Endothelial cell of umbilical vein (primary cell): ENCODE measurements around the gene ZNF490. TPM values are rescaled to one million over a fixed set of nuclear protein-coding genes. Genes with fewer than 3 reads are reported as not detected.

Experiments
- BruUV-seq: library from RNA; stranded (reverse); fragments of 400-500 nt; replicated peaks from 2 replicates; lab custom pipeline; 2021; lab: Mats Ljungman, UMichigan
- CTCF ChIA-PET: fragments of 300-600, 350-600 bp; sonication (Branson Sonifier 250); formaldehyde crosslinking; loops from one replicate; lab custom pipeline; 2021; ENCODE audit warnings: antibody characterized with exemption, inconsistent platforms; lab: Charles Lee
- POLR2A ChIA-PET: fragments of 300-600, 350-600 bp; sonication (Branson Sonifier 250); formaldehyde crosslinking; loops from one replicate; lab custom pipeline; 2021; ENCODE audit warnings: antibody characterized with exemption, inconsistent platforms; lab: Charles Lee
- DNase-seq: peaks from one replicate; pipeline ENCODE4 v3.0.0-alpha.2; 2011; ENCODE audit warnings: low read depth, low spot score
- FAIRE-seq: peaks from 2 replicates; lab custom pipeline; 2011; peaks lifted over from hg19 to GRCh38; lab: Jason Lieb, UNC
- H2AFZ ChIP-seq: 2 replicates; pipeline ENCODE4 v1.6.0; 2012; ENCODE audit warnings: low read depth, low read length, control low read depth, inconsistent platforms
- H3K27ac ChIP-seq: 2 replicates; pipeline ENCODE4 v1.5.1; 2011; ENCODE audit warnings: low read depth, mild to moderate bottlenecking, control low read depth, low read length, moderate library complexity; ENCODE audit not compliant: insufficient read depth
- H3K27me3 ChIP-seq, 2 experiments: 2 replicates each; pipeline versions ENCODE4 v1.6.0 to v1.6.1; 2011; ENCODE audit warnings: low read length in 2 of 2, mixed read lengths in 1 of 2; ENCODE audit not compliant: control insufficient read depth in 2 of 2, insufficient read depth in 2 of 2
- H3K36me3 ChIP-seq, 2 experiments: 2 replicates in 1 of 2; 3 replicates in 1 of 2; pipeline ENCODE4 v1.5.1; 2011; ENCODE audit warnings: low read length in 2 of 2, mild to moderate bottlenecking in 1 of 2, moderate library complexity in 1 of 2; ENCODE audit not compliant: control insufficient read depth in 2 of 2, insufficient read depth in 2 of 2; ENCODE audit errors: extremely low read depth in 1 of 2
- H3K4me1 ChIP-seq: 3 replicates; pipeline ENCODE4 v1.5.1; 2011; ENCODE audit warnings: mild to moderate bottlenecking, low read length; ENCODE audit not compliant: control insufficient read depth, insufficient read depth; ENCODE audit errors: extremely low read depth
- H3K4me2 ChIP-seq: 2 replicates; pipeline ENCODE4 v1.6.1; 2011; ENCODE audit warnings: low read length, control low read depth, mixed read lengths; ENCODE audit not compliant: insufficient read depth
- H3K4me3 ChIP-seq, 3 experiments: fragments of 200-600 bp in 1 of 3; sonication (generic), shearing (Covaris generic) in 1 of 3; replicated peaks in 1 of 3; 2 replicates each; pipeline ENCODE4 v1.5.1; 2011 to 2016; ENCODE audit warnings: control low read depth in 3 of 3, low read length in 3 of 3, mild to moderate bottlenecking in 2 of 3, inconsistent platforms in 1 of 3, low read depth in 1 of 3, moderate library complexity in 1 of 3; ENCODE audit not compliant: insufficient read depth in 1 of 3
- H3K79me2 ChIP-seq: 2 replicates; pipeline ENCODE4 v1.6.0; 2012; ENCODE audit warnings: low read length, inconsistent platforms; ENCODE audit not compliant: control insufficient read depth, insufficient read depth
- H3K9ac ChIP-seq: replicated peaks from 2 replicates; pipeline ENCODE3; 2011; ENCODE audit warnings: low read length, control low read depth; ENCODE audit not compliant: insufficient read depth; ENCODE audit errors: extremely low read depth
- H3K9me1 ChIP-seq: replicated peaks from 3 replicates; pipeline ENCODE4 v1.6.0; 2011; ENCODE audit warnings: mild to moderate bottlenecking, low read length; ENCODE audit not compliant: control insufficient read depth, insufficient read depth; ENCODE audit errors: extremely low read depth
- H3K9me3 ChIP-seq: replicated peaks from 2 replicates; pipeline ENCODE4 v1.5.1; 2012; ENCODE audit warnings: low read length, inconsistent platforms; ENCODE audit not compliant: control insufficient read depth, insufficient read depth
- H4K20me1 ChIP-seq: replicated peaks from 2 replicates; pipeline ENCODE3; 2011; ENCODE audit warnings: mild to moderate bottlenecking, low read length; ENCODE audit not compliant: control insufficient read depth, insufficient read depth; ENCODE audit errors: extremely low read depth
- EZH2 ChIP-seq: IDR thresholded peaks from 2 replicates; pipeline ENCODE4 v1.6.1; 2012; ENCODE audit warnings: borderline replicate concordance, low read depth, mild to moderate bottlenecking, moderate library complexity, low read length, inconsistent platforms; ENCODE audit not compliant: severe bottlenecking
- FOS ChIP-seq: IDR thresholded peaks from 2 replicates; pipeline ENCODE4 v1.6.1; 2011; ENCODE audit warnings: mild to moderate bottlenecking, low read length, moderate library complexity, borderline replicate concordance; ENCODE audit not compliant: insufficient read depth
- GATA2 ChIP-seq: IDR thresholded peaks from 2 replicates; pipeline ENCODE4 v1.7.0; 2011; ENCODE audit warnings: low read depth, mild to moderate bottlenecking, moderate library complexity, mixed read lengths, low read length; ENCODE audit not compliant: insufficient read length, insufficient read depth
- JUN ChIP-seq: IDR thresholded peaks from 2 replicates; pipeline ENCODE4 v1.6.1; 2011; ENCODE audit warnings: borderline replicate concordance, low read depth; ENCODE audit not compliant: insufficient read length, insufficient read depth
- MYC ChIP-seq: IDR thresholded peaks from one replicate; pipeline ENCODE4 v1.6.1; 2011; ENCODE audit warnings: mild to moderate bottlenecking, low read depth, low read length
- POLR2A ChIP-seq: IDR thresholded peaks from 2 replicates; pipeline ENCODE4 v1.6.1; 2012; ENCODE audit warnings: low read depth, mild to moderate bottlenecking, control low read depth, low read length
- POLR2AphosphoS5 ChIP-seq: IDR thresholded peaks from 2 replicates; pipeline ENCODE4 v1.6.1; 2012; ENCODE audit warnings: low read depth, mild to moderate bottlenecking, control low read depth, low read length, moderate library complexity; ENCODE audit not compliant: insufficient read depth
- dilution Hi-C: fragments of 300-500 bp; cut with MboI; formaldehyde crosslinking; loops from one replicate; pipeline ENCODE4 v1.15.0; 2019; ENCODE audit warnings: low sequenced_read_pairs; ENCODE audit not compliant: extremely low pct_ligation_motif_present
- intact Hi-C: fragments of 100-400 bp; cut with micrococcal nuclease; formaldehyde crosslinking; loops from one replicate; pipeline ENCODE4 v1.10.0; 2022
- polyA plus RNA-seq, 4 experiments: library from polyadenylated mRNA; depleted of rRNA in 3 of 4; stranded (reverse) in 3 of 4; unstranded in 1 of 4; fragments of >200 nt; gene quantifications; 2 replicates each; pipeline versions ENCODE4 v1.2.1 to v1.2.3, GENCODE V29; 2011 to 2012; ENCODE audit warnings: missing spikeins in 1 of 4
- total RNA-seq: library from RNA; stranded (reverse); gene quantifications from 2 replicates; pipeline ENCODE4 v1.2.3, GENCODE V29; 2021
- TF ChIP-seq, protein P1 (sequence below), 2 donors: IDR thresholded peaks; 1 replicate in 1 of 2; 2 replicates in 1 of 2; pipeline ENCODE4 v1.5.1; 2011; ENCODE audit warnings: low read length in 2 of 2, mild to moderate bottlenecking in 2 of 2, moderate library complexity in 2 of 2, control low read depth in 1 of 2, inconsistent platforms in 1 of 2, low read depth in 1 of 2; ENCODE audit not compliant: insufficient read depth in 1 of 2; ENCODE audit errors: extremely low read depth in 1 of 2
- TF ChIP-seq, protein P2 (sequence below): IDR thresholded peaks from 2 replicates; pipeline ENCODE4 v1.6.1; 2011; ENCODE audit not compliant: insufficient read depth, insufficient read length

The ZNF490 gene
- total and polyA plus RNA-seq, 2 donors (not counting 3 experiments of a cell fraction or from before 2014, with no cell fraction given) = 1.4 to 5.7 TPM

GRCh38 chr19:12581100-12581499 is 29.5 kb downstream of the ZNF490 start:
- Histone ChIP-seq H3K4me1 (no peaks in the 10 kb centered on the region), H3K36me3 (peaks cover 3 to 17% of the 10 kb centered on the region in 2 experiments), H3K27ac (no peak overlapping the region), H3K27me3 (no peaks in the 10 kb centered on the region), H3K9me3 (peaks cover 11% of the 10 kb centered on the region), H2AFZ (no peak overlapping the region), H4K20me1 (no peaks in the 10 kb centered on the region), H3K4me2 (no peak overlapping the region), H3K9me1 (no peaks in the 10 kb centered on the region), H3K9ac (no peak overlapping the region), H3K4me3 (no peak overlapping the region), H3K79me2 (no peaks in the 10 kb centered on the region)
- FAIRE-seq = no peak
- POLR2A ChIA-PET = no interaction called here
- dilution Hi-C loops (no loop called here), intact Hi-C loops (no loop called here)
- no TSS peak for BruUV-seq
- CTCF ChIA-PET = no interaction called here
- no peak for DNase-seq
- TF ChIP-seq MYC (no peak), POLR2AphosphoS5 (no peak)
- TF ChIP-seq, protein P1, sequence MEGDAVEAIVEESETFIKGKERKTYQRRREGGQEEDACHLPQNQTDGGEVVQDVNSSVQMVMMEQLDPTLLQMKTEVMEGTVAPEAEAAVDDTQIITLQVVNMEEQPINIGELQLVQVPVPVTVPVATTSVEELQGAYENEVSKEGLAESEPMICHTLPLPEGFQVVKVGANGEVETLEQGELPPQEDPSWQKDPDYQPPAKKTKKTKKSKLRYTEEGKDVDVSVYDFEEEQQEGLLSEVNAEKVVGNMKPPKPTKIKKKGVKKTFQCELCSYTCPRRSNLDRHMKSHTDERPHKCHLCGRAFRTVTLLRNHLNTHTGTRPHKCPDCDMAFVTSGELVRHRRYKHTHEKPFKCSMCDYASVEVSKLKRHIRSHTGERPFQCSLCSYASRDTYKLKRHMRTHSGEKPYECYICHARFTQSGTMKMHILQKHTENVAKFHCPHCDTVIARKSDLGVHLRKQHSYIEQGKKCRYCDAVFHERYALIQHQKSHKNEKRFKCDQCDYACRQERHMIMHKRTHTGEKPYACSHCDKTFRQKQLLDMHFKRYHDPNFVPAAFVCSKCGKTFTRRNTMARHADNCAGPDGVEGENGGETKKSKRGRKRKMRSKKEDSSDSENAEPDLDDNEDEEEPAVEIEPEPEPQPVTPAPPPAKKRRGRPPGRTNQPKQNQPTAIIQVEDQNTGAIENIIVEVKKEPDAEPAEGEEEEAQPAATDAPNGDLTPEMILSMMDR (IDR thresholded peaks at IDR 0.05; ENCODE audit: extremely low read depth in 1 of 2, insufficient read depth in 1 of 2, low read depth in 1 of 2, low read length in 2 of 2) = no peak

GRCh38 chr19:12580180-12580694 is 30.4 kb downstream of the ZNF490 start:
- no peaks in the 10 kb centered on the region for H3K4me1 ChIP-seq
- no peaks in the 10 kb centered on the region for H3K27me3 ChIP-seq
- H3K79me2 ChIP-seq = no peaks in the 10 kb centered on the region
- H3K9me3 ChIP-seq = peaks cover 11% of the 10 kb centered on the region
- no peak overlapping the region for H3K9ac ChIP-seq
- no peak for TF ChIP-seq JUN
- TF ChIP-seq POLR2A = no peak
- TF ChIP-seq POLR2AphosphoS5 = no peak
- no peak for TF ChIP-seq EZH2
- no peak for TF ChIP-seq GATA2
- TF ChIP-seq, protein P2, sequence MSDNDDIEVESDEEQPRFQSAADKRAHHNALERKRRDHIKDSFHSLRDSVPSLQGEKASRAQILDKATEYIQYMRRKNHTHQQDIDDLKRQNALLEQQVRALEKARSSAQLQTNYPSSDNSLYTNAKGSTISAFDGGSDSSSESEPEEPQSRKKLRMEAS = no peak
- TF ChIP-seq FOS = no peak
- no peak for TF ChIP-seq MYC
- TF ChIP-seq, protein P1 (IDR thresholded peaks at IDR 0.05; ENCODE audit: extremely low read depth in 1 of 2, insufficient read depth in 1 of 2, low read depth in 1 of 2, low read length in 2 of 2) = no peak
- H3K4me3 ChIP-seq = no peak overlapping the region
- H3K36me3 ChIP-seq = peaks cover 3 to 17% of the 10 kb centered on the region in 2 experiments
- intact Hi-C loops = no loop called here
- dilution Hi-C loops = no loop called here
- no TSS peak for BruUV-seq
- DNase-seq (no peak), FAIRE-seq (no peak)
- no peaks in the 10 kb centered on the region for H3K9me1 ChIP-seq
- no peak overlapping the region for H3K4me2 ChIP-seq
- ChIA-PET CTCF (no interaction called here), POLR2A (no interaction called here)
- H3K27ac ChIP-seq = no peak overlapping the region
- no peak overlapping the region for H2AFZ ChIP-seq
- no peaks in the 10 kb centered on the region for H4K20me1 ChIP-seq
